ENCODE data around the gene TNNI3. TPM values are rescaled to one million over a fixed set of nuclear protein-coding genes. Genes with fewer than 3 reads are reported as not detected.

The TNNI3 gene
- total and polyA plus RNA-seq, 10 of the 15 experiments (the other 5 are each of a cell fraction or from before 2014, with no cell fraction given) = not detected

- no peak for TF ChIP-seq SMARCA5 (IDR thresholded peaks at IDR 0.05)
- no peak for TF ChIP-seq TCF3 (IDR thresholded peaks at IDR 0.05; ENCODE audit: borderline replicate concordance, insufficient read depth, low read depth, low read length)
- no peak for TF ChIP-seq CHD1 (IDR thresholded peaks at IDR 0.05; ENCODE audit: low read depth, low read length)
- TF ChIP-seq CUX1 (IDR thresholded peaks at IDR 0.05; ENCODE audit: insufficient replicate concordance, low read depth, low read length) = no peak
- no peak for TF ChIP-seq BRCA1 (IDR thresholded peaks at IDR 0.05; ENCODE audit: low read depth, low read length)
- TF ChIP-seq TCF7 (IDR thresholded peaks at IDR 0.05; ENCODE audit: borderline replicate concordance) = no peak
- TF ChIP-seq SUZ12 (IDR thresholded peaks at IDR 0.05; ENCODE audit: unreplicated experiment) = no peak
- no peak for TF ChIP-seq HSF1 (IDR thresholded peaks at IDR 0.05; ENCODE audit: low read depth, low read length)
- TF ChIP-seq RELA (IDR thresholded peaks at IDR 0.05; ENCODE audit: borderline replicate concordance, partially characterized antibody) = no peak
These were observed 31.9 kb upstream of the TNNI3 start (continued) for GRCh38 chr19:55189403-55189835.

All from GM12878 (cell line).